AG10803 (cell line): ENCODE results near the gene ANKRD13C.
A peak's percentile ranks its signal among the peaks of the same experiment; 100 is the strongest.
"Not testable (repeated sequence)": the region's sequence is repeated elsewhere in the genome, so short reads cannot be mapped to it uniquely, and the experiment has no call there.

Experiments used
- DNase-seq: peaks from one replicate; pipeline ENCODE4 v3.0.0; 2010; ENCODE audit warnings: low read depth
- H3K4me3 ChIP-seq: 2 replicates; pipeline ENCODE4 v1.5.1; 2011; ENCODE audit warnings: mild to moderate bottlenecking, low read length, control low read depth
- TF ChIP-seq, protein P1 (sequence below): conservative IDR thresholded peaks from 2 replicates; pipeline ENCODE4 v1.5.1; 2011; ENCODE audit warnings: mild to moderate bottlenecking, low read length, control low read depth, inconsistent platforms

Gene ANKRD13C

DNA sequence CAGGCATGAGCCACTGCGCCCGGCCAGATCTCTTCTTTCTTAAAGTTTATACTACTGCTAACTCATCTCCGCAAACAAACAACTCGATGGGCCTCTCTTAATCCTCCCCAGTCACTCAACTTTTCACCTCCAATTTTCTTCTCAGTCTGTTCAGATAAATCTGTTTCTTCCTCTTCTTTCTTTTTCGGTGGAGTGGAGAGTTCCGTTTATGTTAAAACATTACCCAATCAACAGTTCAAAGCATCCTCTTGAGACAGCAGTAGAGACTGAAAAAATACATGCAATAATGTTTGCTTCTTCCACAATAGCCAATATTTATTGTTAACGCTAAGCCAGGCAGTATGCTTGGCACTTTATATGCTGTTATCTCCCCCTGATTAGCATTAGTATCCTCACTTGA lies 1.4 kb upstream of the ANKRD13C start:
- no peak overlapping the region for H3K4me3 ChIP-seq
- TF ChIP-seq, protein P1, sequence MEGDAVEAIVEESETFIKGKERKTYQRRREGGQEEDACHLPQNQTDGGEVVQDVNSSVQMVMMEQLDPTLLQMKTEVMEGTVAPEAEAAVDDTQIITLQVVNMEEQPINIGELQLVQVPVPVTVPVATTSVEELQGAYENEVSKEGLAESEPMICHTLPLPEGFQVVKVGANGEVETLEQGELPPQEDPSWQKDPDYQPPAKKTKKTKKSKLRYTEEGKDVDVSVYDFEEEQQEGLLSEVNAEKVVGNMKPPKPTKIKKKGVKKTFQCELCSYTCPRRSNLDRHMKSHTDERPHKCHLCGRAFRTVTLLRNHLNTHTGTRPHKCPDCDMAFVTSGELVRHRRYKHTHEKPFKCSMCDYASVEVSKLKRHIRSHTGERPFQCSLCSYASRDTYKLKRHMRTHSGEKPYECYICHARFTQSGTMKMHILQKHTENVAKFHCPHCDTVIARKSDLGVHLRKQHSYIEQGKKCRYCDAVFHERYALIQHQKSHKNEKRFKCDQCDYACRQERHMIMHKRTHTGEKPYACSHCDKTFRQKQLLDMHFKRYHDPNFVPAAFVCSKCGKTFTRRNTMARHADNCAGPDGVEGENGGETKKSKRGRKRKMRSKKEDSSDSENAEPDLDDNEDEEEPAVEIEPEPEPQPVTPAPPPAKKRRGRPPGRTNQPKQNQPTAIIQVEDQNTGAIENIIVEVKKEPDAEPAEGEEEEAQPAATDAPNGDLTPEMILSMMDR, result no peak
- no peak for DNase-seq

DNA sequence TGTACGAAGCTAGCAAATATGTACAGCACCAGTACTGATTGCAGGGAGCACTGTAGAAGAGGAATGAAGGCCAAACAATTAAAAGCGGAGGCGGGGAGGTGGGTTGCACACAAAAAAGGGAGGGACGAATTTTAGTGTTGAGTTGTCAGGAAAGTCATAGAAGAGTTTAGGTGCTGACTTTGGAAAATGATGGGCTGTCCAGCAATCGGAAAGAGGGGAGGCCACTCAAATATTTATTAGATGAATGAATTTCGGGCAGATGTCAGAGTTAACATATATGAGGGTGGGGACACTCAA lies 537 bp upstream of the ANKRD13C start:
- H3K4me3 ChIP-seq, result peak overlapping the region; percentile 97
- DNase-seq, result no peak
- TF ChIP-seq, protein P1, result no peak

DNA sequence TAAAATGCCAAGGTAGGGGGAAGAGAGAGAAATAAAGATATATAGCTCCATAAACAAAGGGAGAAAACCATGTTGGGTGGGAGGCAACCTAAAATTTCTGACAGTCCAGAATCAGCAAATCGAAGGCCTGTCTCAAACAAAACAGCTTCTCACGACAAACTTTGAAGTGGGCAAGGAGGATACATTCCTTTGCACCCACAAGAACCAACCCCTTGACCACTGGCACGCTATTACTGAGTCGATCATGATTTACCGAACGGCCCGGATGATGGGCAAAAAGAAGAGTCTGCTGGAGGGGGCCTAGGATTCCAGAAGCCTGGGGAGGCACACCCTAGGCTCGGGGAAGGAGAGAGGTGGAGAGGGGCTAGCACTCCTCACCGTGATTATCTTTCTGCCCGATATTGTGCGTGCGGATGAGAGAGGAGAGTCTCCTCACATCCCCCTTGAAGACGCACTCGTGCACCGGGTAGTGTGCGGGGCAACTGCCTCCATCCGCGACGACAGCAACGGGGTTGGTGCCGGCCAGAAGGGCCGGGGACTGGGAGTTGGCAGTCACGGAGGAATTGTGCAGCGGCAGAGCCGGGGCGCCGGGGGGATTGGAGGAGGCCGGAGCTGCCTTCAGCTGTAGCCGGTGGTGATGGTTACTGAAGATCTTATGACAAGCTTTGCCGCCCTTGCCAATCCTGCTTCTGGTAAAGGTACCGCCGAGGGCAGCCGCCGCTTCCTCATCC lies 756 bp downstream of the ANKRD13C start:
- peak; percentile 78 for DNase-seq
- TF ChIP-seq, protein P1, result no peak
- H3K4me3 ChIP-seq, result peak overlapping the region; percentile 97

DNA sequence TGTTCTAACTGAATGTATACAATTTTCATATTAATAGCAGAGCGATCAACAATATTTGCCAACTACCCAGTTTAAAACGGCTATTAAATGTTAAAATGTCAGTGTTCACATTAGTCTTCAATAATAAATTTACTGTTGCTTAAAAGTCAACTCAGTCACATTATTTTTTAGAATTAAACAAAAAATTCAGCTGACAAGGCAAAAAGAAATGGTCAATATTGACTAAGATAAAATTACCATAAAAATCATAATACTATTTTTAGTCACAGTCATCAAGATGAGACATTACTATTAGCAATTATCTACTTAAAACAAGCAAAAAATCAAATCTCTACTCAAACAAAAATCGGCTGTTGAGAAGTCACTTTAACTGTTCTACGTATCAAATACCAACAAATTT lies 1.5 kb downstream of the ANKRD13C start:
- H3K4me3 ChIP-seq, result peak overlapping the region; percentile 97
- no peak for DNase-seq
- TF ChIP-seq, protein P1, result no peak

DNA sequence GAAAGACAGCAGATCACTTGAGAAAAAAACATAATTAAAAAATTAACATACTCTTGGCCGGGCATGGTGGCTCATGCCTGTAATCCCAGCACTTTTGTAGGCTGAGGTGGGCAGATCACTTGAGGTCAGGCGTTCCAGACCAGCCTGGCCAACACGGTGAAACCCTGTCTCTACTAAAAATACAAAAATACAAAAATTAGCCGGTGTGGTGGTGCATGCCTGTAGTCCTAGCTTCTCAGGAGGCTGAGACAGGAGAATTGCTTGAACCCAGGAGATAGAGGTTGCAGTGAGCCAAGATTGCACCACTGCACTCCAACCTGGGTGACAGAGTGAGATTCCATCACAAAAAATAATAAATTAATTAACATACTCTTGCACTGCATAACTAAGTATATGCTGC lies 4.7 kb downstream of the ANKRD13C start:
- DNase-seq, H3K4me3 ChIP-seq: not testable (repeated sequence)

DNA sequence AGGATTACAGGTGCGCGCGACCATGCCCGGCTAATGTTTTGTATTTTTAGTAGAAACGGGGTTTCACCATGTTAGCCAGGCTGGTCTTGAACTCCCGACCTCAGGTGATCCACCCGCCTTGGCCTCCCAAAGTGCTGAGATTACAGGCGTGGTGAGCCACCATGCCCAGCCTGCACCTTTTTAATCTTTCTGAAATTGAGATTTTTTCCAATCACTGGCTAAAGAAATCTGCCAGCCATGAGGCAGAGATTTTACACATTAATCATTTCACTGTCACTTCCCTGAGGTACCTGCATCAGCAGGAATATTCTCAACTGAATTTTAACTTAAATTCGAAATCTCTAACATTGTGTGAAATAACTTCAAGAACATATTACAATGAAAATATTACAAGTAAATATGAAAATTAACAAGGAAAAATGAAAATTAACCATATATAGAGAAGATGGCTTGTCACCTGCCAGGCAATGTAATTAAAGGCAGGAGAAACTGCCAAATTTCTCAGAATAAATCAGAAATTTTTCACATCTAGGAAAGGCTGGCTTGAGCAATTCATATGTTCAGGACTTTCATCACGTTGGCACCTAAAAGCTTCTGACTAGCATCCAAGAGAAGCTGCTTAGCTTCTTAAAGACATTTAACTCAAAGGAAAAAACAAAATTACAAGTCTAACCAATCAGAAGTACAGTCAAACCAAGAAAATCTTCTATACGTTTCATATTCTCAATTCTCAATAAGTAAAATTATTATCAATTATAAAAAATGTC lies 5.9 kb downstream of the ANKRD13C start:
- H3K4me3 ChIP-seq, result no peak overlapping the region
- TF ChIP-seq, protein P1, result no peak
- DNase-seq, result peak; percentile 12

DNA sequence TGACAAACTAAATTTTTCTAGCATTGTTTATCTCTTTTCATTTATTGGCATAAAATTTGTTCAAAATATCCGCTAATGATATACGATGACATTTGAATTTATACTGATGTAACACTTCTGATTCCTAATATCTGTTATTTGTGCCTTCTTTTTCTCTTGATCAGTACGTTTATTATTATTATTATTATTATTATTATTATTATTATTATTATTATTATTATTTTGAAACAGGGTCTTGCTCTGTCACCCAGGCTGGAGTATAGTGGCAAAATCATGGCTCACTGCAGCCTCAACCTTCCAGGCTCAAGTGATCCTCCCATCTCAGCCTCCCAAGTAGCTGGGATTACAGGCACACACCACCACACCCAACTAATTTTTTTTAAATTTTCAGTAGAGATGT lies 14.9 kb downstream of the ANKRD13C start:
- H3K4me3 ChIP-seq, DNase-seq: not testable (repeated sequence)

DNA sequence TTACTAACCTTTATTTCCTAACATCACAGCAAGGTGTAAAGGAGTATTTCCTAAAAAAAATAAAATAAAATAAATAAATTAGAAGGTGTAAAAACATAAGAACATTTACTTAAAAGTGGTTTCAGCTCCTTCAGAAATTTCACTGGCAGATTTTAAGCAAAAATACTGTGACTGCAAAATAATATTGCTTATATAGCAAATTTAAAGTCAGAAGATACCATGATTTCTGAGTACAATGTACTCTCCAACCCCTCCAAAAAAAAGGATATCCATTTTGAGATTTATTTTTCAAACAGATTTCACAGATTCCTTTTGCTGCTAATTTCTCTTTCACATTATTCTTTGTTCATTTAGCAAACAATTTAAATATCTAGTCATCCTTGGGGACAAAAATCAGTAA lies 18.5 kb downstream of the ANKRD13C start:
- TF ChIP-seq, protein P1, result no peak
- no peak overlapping the region for H3K4me3 ChIP-seq
- no peak for DNase-seq
